ENCODE measurements around the gene MEIS3.
A peak's percentile ranks its signal among the peaks of the same experiment; 100 is the strongest.

DNA sequence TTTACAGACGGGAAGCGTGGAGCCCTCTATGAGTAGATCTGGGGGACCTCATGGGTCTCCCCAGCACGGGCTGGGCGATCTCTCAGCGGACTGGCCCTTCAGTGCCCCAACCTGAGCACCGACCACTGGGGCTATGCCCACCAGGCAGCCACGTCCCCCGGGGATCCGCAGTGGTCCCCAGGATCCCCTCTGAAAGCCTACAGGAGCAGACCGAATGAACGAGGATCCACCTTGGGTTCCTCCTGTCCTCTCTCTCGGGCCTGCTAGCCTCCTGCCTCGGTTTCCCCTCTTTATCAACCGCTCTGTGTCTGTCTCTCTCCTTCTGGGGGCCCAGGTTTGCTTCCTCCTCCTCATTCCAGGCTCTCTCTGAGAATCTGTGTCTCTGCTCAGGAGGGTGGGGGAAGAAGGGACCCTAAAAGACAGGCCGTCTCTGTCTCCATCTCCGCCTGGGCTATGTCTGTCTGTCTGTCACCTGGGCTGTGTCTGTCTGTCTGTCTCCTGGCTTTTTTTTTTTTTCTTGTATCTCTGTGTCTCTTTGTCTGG, 2.0 kb upstream of the MEIS3 start:
- TF ChIP-seq, protein P1, sequence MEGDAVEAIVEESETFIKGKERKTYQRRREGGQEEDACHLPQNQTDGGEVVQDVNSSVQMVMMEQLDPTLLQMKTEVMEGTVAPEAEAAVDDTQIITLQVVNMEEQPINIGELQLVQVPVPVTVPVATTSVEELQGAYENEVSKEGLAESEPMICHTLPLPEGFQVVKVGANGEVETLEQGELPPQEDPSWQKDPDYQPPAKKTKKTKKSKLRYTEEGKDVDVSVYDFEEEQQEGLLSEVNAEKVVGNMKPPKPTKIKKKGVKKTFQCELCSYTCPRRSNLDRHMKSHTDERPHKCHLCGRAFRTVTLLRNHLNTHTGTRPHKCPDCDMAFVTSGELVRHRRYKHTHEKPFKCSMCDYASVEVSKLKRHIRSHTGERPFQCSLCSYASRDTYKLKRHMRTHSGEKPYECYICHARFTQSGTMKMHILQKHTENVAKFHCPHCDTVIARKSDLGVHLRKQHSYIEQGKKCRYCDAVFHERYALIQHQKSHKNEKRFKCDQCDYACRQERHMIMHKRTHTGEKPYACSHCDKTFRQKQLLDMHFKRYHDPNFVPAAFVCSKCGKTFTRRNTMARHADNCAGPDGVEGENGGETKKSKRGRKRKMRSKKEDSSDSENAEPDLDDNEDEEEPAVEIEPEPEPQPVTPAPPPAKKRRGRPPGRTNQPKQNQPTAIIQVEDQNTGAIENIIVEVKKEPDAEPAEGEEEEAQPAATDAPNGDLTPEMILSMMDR (conservative IDR thresholded peaks at IDR 0.05 in 1 of 2, IDR thresholded peaks at IDR 0.05 in 1 of 2; ENCODE audit: low read depth in 1 of 2, low read length in 2 of 2): no peak
- peak; percentile 88 for TF ChIP-seq EZH2 (IDR thresholded peaks at IDR 0.05; ENCODE audit: low read length, missing control alignments)
